ENCODE results near the gene PCDHB1. TPM values are rescaled to one million over a fixed set of nuclear protein-coding genes. Genes with fewer than 3 reads are reported as not detected.

The PCDHB1 gene
- total RNA-seq, 1 donor from 2014 or later: not detected

DNA sequence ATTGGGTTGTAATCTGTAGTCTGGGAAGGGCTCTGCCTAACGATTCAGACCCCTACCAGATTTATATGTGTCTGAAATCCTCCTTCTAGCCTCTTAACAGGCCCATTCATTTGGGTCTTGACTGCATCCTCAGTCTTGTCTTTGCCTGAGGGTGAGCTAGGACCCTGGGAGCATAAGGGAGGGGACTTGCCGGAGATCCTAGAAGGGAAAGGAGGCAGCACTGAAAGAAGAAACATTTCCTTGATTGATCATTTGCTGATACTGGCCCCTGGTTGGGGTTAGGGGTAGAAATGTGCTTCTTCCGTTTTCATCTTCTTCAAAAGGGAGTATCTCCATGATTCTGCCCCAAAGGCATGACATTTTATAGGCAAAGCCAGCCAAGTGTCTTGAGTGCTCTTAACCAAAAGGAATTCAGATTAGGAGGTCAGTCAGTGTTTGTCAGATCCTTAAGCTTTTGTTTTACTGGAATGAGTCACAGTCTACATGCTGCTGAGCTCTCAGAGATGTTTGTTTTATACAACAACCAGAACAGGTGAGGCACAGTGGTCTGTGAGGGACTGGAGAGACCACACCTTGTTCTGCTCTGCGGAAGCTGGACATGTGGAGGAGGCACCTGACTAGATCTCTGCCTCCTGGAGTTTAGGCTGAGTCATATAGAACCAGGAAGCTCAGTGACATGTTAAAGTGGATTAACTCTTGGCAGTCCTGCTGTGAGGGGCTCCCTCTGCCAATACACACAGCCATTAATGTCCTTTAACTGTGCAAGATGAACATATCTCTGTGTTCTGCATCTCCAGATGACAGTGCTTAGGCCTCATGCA is 47.2 kb upstream of the PCDHB1 start:
- POLR2A ChIA-PET: no interaction called here
- H3K36me3 Mint-ChIP-seq (ENCODE audit: low read depth): no peaks in the 10 kb centered on the region

DNA sequence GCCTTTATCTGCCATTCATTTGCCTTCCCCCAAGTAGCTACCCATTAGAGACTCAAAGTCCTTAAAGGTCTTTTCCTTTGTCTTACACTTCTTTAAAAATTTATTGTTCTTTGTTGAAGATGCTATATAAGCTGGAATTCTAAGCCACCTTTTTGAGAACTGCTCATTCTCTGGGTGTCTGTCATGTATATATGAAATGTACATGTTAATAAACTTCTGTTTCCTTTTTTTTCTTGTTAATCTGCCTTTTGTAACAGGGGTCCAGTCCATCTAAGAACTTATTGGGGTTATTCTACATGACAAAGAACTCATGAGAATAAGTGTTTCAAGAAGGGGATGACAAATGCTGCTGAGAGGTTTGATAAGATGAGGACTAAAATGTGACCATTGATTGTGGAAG is 43.4 kb upstream of the PCDHB1 start:
- no peak for ATAC-seq (ENCODE audit: low read depth)

More for the DNA sequence above, 47.2 kb upstream of the PCDHB1 start:
- H3K4me1 Mint-ChIP-seq: peaks cover 1% of the 10 kb centered on the region
- DNase-seq (no peak), ATAC-seq (ENCODE audit: low read depth) (no peak)
- H3K4me3 Mint-ChIP-seq: no peak overlapping the region
- TF ChIP-seq, protein P1, sequence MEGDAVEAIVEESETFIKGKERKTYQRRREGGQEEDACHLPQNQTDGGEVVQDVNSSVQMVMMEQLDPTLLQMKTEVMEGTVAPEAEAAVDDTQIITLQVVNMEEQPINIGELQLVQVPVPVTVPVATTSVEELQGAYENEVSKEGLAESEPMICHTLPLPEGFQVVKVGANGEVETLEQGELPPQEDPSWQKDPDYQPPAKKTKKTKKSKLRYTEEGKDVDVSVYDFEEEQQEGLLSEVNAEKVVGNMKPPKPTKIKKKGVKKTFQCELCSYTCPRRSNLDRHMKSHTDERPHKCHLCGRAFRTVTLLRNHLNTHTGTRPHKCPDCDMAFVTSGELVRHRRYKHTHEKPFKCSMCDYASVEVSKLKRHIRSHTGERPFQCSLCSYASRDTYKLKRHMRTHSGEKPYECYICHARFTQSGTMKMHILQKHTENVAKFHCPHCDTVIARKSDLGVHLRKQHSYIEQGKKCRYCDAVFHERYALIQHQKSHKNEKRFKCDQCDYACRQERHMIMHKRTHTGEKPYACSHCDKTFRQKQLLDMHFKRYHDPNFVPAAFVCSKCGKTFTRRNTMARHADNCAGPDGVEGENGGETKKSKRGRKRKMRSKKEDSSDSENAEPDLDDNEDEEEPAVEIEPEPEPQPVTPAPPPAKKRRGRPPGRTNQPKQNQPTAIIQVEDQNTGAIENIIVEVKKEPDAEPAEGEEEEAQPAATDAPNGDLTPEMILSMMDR (IDR thresholded peaks at IDR 0.05): no peak
- CTCF ChIA-PET: no interaction called here
- intact Hi-C loops (cut with micrococcal nuclease): no loop called here
- no peaks in the 10 kb centered on the region for H3K9me3 Mint-ChIP-seq
- peaks cover 21% of the 10 kb centered on the region for H3K27me3 Mint-ChIP-seq
- no peak overlapping the region for H3K27ac Mint-ChIP-seq

DNA sequence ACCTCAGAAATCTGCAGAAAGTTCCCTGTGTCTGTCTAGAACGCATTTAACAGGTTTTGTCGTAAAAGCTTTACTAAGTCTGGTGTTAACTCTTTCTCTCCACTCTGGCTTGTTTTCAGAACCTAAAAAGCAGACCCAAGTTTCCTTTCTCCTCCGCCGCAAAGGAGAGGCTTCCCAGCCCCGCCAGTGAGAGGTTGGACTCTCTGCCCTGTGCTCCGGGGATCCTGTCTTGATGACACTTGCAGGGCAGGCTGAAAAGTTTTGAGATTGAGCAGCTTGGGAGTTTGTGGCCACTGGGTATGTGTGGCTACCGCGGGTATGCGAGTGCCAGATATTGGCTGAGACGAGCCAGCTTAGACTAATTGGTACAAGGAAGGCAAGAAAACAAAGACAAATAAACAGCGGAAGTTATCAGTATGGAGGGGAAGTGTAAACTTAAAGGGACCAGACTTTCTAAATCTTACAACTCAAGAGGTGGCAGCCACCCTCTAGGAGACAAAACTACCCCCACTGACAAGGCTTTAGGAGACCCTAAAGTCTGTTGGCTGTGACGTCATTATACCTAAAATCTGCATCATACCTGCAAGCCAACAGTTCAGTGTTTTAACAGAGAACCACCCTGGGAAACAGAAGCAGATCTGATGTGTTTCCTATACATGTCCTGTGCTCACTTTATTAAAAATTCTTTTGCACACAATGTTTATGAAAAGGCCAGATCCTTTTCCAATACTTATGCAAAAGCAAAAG is 41.0 kb upstream of the PCDHB1 start:
- Mint-ChIP-seq H3K27me3 (peaks cover 3% of the 10 kb centered on the region), H3K9me3 (no peaks in the 10 kb centered on the region), H3K4me3 (no peak overlapping the region), H3K36me3 (ENCODE audit: low read depth) (no peaks in the 10 kb centered on the region), H3K4me1 (no peaks in the 10 kb centered on the region), H3K27ac (no peak overlapping the region)
- DNase-seq: no peak
- CTCF ChIA-PET: no interaction called here
- TF ChIP-seq, protein P1 (IDR thresholded peaks at IDR 0.05): no peak
- intact Hi-C loops (cut with micrococcal nuclease): no loop called here
- no peak for ATAC-seq (ENCODE audit: low read depth)
- POLR2A ChIA-PET: no interaction called here

More for the DNA sequence above, 43.4 kb upstream of the PCDHB1 start:
- intact Hi-C loops (cut with micrococcal nuclease): no loop called here
- Mint-ChIP-seq H3K27ac (no peak overlapping the region), H3K27me3 (peaks cover 7% of the 10 kb centered on the region), H3K4me3 (no peak overlapping the region), H3K36me3 (ENCODE audit: low read depth) (no peaks in the 10 kb centered on the region), H3K9me3 (no peaks in the 10 kb centered on the region), H3K4me1 (no peaks in the 10 kb centered on the region)
- DNase-seq: no peak
- POLR2A ChIA-PET: no interaction called here
- CTCF ChIA-PET: no interaction called here
- TF ChIP-seq, protein P1 (IDR thresholded peaks at IDR 0.05): no peak

DNA sequence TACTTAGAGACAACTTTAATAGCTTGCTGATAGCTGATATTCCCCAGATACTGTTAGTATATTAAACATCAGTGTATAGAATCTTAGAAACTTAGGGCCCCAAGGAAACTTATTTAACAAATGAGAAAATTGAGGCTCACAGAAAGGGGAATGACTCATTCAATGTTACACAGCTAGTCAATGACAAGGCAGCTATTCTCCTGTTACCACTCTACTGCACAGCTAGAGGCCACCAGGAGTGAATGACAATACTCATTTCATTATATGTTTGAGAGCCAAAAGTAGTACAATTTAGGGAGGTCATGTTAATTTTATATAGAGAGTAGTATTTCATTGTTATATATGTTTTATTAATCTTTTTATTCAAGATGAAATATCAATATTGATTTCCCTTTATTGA is 33.2 kb upstream of the PCDHB1 start:
- intact Hi-C loops (cut with micrococcal nuclease): no loop called here
- ChIA-PET POLR2A (no interaction called here), CTCF (no interaction called here)
- no peak overlapping the region for H3K4me3 Mint-ChIP-seq
- no peak overlapping the region for H3K27ac Mint-ChIP-seq
- ATAC-seq (ENCODE audit: low read depth) (no peak), DNase-seq (no peak)
- H3K27me3 Mint-ChIP-seq: no peaks in the 10 kb centered on the region
- no peaks in the 10 kb centered on the region for H3K4me1 Mint-ChIP-seq
- H3K9me3 Mint-ChIP-seq: no peaks in the 10 kb centered on the region
- TF ChIP-seq, protein P1 (IDR thresholded peaks at IDR 0.05): no peak
- no peaks in the 10 kb centered on the region for H3K36me3 Mint-ChIP-seq (ENCODE audit: low read depth)

DNA sequence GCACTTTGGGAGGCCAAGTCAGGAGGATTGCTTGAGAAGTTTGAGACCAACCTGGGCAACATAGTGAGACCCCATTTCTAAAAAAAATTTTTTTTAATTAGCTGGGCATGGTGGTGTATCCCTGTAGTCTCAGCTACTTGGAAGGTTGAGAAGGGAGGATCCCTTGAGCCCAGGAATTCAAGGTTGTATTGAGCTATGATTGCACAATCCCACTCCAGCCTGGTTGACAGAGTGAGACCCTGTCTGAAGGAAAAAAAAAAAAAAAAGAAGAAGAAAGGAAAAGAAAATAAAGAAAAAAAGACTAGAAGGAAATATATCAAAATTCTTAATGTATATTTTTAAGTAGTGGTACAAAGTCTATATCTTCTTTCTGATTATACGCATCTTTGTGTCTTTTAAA is 28.8 kb upstream of the PCDHB1 start:
- no peaks in the 10 kb centered on the region for H3K4me1 Mint-ChIP-seq
- intact Hi-C loops (cut with micrococcal nuclease): no loop called here
- CTCF ChIA-PET: no interaction called here
- POLR2A ChIA-PET: no interaction called here
- H3K9me3 Mint-ChIP-seq: no peaks in the 10 kb centered on the region
- no peak overlapping the region for H3K27ac Mint-ChIP-seq
- no peak for ATAC-seq (ENCODE audit: low read depth)
- TF ChIP-seq, protein P1 (IDR thresholded peaks at IDR 0.05): no peak
- H3K36me3 Mint-ChIP-seq (ENCODE audit: low read depth): no peaks in the 10 kb centered on the region
- no peak for DNase-seq
- no peak overlapping the region for H3K4me3 Mint-ChIP-seq
- H3K27me3 Mint-ChIP-seq: no peaks in the 10 kb centered on the region
